A673 (cell line): ENCODE results near the gene RER1.

Experiments used
- CTCF ChIP-seq: fragments of 300-800, 200-600 bp; sonication (generic); conservative IDR thresholded peaks from 2 replicates; pipeline ENCODE4 v1.5.1; 2017; ENCODE audit warnings: low read depth, mild to moderate bottlenecking, antibody characterized with exemption, low read length, moderate library complexity, mixed read lengths
- EZH2 ChIP-seq: fragments of 200-600 bp; sonication (generic); IDR thresholded peaks from 2 replicates; pipeline ENCODE4 v1.6.1; 2017; ENCODE audit warnings: borderline replicate concordance, low read depth, mild to moderate bottlenecking, mixed read lengths, antibody characterized with exemption, low read length; ENCODE audit not compliant: poor library complexity, severe bottlenecking

DNA sequence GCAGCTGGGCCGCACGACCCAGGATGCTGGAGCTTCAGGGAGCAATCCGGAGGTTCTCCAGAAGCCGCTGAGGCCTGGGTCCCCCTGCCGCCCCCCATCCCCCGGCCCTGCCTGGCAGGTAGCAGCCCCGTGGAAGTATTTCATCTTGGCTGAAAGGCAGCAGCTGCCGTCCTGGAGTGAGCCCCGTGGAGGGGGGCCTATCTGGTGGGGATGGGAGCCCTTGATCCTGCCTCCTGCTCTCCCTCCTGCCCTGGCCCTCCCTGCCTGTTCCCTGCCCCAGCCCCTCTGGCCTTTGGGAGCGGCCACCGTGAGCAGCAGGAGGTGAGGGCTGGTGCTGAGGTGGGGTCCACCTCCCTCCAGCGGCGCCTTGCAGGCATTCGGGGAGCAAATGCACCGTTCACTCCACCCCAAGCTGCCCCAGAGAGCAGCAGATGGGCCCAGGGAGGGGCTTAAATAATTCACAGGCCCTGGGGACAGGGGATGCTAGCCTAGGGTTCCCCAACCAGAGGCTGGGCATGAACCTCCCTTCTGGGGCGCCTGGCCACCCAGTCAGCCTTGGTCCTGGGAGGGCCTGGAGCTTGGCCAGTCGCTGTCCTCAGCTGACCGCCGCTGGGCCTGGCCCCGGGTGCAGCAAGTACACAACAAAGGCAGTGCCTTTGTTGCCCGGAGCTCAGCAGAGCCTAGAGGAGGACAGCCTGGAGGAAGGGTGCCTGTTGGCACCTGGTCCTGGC lies 60.7 kb downstream of the RER1 start:
- TF ChIP-seq CTCF: no peak
- no peak for TF ChIP-seq EZH2
